ENCODE results near the gene MROH2A.

Gene MROH2A

DNA sequence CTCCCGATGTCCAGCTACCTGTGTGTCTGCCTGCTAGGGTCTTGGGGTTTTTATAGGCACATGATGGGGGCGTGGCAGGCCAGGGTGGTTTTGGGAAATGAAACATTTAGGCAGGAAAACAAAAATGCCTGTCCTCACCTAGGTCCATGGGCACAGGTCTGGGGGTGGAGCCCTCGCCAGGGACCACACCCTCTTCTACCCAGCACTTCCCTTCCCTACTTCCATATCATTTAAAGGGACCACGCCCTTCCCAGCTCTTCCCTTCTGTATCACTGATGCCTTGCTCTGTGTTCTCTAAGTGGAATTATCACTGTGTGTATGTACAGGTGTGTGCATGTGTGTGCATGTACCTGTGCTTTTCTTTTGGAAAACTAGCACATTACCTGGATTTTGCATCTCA is 11.7 kb upstream of the MROH2A start:
- DNase-seq (ENCODE audit: low spot score): no peak

- no peak for DNase-seq (ENCODE audit: low spot score)
Measured at GRCh38 chr2:233768076-233768475, 10.1 kb upstream of the MROH2A start.

- DNase-seq (ENCODE audit: low spot score): no peak
Measured at GRCh38 chr2:233769260-233769659, 8.9 kb upstream of the MROH2A start.

DNA sequence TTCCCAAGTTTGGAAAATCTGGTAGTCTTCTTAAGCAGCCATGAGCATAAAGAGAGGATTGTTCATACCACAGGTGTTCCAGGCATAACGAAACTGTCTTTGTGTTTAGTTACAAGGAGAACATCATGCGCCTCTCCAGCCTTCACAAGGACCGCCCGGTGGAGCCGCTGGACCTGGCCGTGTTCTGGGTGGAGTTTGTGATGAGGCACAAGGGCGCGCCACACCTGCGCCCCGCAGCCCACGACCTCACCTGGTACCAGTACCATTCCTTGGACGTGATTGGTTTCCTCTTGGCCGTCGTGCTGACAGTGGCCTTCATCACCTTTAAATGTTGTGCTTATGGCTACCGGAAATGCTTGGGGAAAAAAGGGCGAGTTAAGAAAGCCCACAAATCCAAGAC is 6.0 kb upstream of the MROH2A start:
- DNase-seq (ENCODE audit: low spot score): no peak

DNA sequence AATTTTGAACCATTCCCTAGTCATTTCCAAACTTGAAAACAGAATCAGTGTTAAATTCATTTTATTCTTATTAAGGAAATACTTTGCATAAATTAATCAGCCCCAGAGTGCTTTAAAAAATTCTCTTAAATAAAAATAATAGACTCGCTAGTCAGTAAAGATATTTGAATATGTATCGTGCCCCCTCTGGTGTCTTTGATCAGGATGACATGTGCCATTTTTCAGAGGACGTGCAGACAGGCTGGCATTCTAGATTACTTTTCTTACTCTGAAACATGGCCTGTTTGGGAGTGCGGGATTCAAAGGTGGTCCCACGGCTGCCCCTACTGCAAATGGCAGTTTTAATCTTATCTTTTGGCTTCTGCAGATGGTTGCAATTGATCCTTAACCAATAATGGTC is 5.5 kb upstream of the MROH2A start:
- DNase-seq (ENCODE audit: low spot score): no peak

GRCh38 chr2:233773854-233774253 is 4.3 kb upstream of the MROH2A start:
- DNase-seq (ENCODE audit: low spot score): no peak

- no peak for DNase-seq (ENCODE audit: low spot score)
Measured at GRCh38 chr2:233775414-233775813, 2.7 kb upstream of the MROH2A start.

GRCh38 chr2:233779722-233780121 is 1.6 kb downstream of the MROH2A start:
- no peak for DNase-seq (ENCODE audit: low spot score)

- no peak for DNase-seq (ENCODE audit: low spot score)
Measured at GRCh38 chr2:233780771-233781170, 2.6 kb downstream of the MROH2A start.

DNA sequence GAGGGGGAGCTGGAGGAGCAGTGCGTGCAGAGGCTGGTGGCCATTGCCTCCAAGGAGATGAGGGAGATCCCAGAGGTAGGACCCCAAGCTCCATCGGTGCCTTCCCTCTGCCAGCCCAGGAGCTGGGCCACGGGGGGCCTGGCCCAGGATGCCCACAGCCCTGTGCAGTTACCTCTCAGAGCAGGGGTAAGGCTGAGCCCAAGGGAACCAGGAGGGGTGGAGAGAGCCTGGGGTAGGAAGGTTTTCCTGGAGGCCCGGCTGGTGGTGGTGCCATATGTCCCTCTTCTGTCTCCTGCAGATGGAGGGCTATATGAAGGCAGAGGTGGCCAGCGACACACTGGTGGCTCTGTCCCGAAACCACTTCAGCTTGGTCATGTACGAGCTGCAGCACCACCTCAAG is 11.4 kb downstream of the MROH2A start:
- no peak for DNase-seq (ENCODE audit: low spot score)

GRCh38 chr2:233791151-233791882 is 13.2 kb downstream of the MROH2A start:
- DNase-seq (ENCODE audit: low spot score): no peak

DNA sequence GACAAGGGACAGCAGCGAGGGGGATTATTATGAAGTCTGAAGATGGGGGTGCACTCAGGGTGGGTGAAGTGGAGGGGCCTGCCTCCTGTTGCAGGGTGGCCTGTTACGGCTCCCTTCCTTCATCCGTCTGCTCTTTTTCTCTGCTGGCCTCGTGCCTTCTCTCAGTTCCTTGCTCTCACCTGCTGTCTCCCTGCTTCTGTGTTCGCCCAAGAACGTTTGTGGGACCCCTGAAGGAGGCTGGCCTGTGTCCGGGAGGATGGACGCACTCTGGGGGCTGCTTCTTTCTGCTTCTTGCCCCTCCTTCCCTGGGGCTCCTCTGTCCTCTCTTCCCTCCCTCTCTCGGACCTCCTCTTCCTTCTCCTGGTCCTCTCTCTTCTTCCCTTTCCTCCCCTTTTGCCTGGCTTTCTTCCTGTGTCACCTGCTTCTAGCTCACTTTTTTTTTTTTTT is 13.8 kb downstream of the MROH2A start:
- no peak for DNase-seq (ENCODE audit: low spot score)

DNA sequence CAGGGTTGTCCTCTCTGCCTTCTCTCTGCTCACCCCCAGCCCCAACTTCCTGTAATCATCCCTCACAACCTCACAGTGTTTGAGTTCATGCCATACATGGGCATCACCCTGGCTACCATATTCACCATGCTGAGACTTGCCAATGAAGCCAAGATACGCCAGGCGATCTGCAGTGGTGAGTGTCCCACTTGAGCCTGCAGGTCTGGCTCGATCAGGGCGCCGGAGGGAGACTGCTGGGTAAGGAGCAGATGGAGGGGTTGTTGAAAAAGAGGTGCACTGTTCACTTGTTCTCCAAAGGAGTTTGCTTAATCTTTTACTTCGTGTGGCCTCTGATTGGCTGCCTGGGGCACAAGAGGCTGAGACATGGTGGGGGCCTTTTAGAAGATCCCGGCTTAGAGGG is 14.6 kb downstream of the MROH2A start:
- no peak for DNase-seq (ENCODE audit: low spot score)

GRCh38 chr2:233793465-233794127 is 15.5 kb downstream of the MROH2A start:
- no peak for DNase-seq (ENCODE audit: low spot score)

- DNase-seq (ENCODE audit: low spot score): no peak
Measured at GRCh38 chr2:233794128-233794658, 16.1 kb downstream of the MROH2A start.

- DNase-seq (ENCODE audit: low spot score): no peak
Measured at GRCh38 chr2:233795735-233796171, 17.6 kb downstream of the MROH2A start.

DNA sequence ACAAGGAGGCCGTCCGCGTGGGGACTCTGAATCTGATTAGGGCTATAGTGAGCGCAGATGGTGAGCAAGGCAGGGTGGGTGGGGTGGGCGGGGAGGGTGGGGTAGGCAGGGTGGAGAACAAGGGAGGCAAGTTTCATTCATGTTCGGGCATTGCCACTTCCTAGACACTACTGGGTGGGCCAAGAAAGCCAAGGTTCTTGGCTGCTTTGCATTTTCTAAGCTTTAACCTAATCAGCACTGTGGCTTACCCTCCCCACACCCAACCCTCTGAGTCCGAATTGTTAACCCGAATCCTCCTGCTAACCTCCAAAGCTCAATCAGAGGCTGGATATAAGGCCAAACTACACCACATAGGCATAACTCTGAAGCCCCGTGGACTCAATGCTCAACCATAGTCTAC is 18.1 kb downstream of the MROH2A start:
- DNase-seq (ENCODE audit: low spot score): no peak

GRCh38 chr2:233798335-233799086 is 20.4 kb downstream of the MROH2A start:
- no peak for DNase-seq (ENCODE audit: low spot score)

DNA sequence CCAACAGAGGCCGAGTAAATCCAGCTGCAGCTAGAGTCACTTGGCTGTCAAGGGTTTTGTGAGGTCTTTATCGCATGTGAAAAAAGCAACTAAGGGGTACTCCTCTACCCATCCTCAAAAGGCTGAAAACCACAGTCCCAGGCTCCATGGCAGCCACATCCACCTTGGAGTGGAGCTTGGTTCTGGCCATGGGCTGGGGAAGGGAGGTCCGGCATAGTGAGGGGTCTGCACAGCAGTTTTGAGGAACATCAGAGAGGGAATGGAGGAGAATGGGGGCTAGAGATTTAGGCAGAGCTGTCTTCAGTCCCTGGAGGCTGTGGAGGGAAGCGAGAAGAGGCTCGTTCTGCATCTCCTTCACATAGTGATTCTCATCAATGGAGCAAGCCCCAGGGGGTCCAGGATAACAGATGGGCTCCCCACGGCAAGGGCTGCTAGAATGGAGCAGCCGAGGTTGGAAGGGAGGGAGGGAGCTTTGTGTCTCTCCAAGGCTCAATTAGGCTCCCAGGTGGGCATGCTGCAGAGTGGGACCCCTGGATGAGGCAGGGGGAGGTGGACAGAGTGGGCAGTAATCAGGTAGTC is 21.0 kb downstream of the MROH2A start:
- no peak for DNase-seq (ENCODE audit: low spot score)

- DNase-seq (ENCODE audit: low spot score): no peak
Measured at GRCh38 chr2:233799716-233800115, 21.6 kb downstream of the MROH2A start.

DNA sequence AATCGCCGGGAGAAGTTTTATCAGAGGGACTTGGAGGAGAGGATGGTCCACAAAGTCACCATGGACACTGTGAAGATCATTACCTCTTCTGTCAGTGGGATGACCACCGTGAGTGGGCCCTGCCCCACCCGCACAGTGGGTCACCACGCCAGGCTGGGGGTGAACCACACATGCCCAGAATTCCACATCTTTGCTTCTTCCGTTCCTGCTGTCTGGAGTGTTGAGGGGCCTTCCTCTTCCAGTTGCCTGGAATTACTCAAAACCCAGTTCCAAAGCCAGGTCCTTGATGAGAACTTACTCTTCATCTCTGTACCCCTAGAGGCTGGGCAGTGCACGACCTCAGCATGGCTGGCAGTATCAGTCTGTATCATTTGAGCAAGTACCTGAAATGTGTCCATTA is 22.1 kb downstream of the MROH2A start:
- no peak for DNase-seq (ENCODE audit: low spot score)

DNA sequence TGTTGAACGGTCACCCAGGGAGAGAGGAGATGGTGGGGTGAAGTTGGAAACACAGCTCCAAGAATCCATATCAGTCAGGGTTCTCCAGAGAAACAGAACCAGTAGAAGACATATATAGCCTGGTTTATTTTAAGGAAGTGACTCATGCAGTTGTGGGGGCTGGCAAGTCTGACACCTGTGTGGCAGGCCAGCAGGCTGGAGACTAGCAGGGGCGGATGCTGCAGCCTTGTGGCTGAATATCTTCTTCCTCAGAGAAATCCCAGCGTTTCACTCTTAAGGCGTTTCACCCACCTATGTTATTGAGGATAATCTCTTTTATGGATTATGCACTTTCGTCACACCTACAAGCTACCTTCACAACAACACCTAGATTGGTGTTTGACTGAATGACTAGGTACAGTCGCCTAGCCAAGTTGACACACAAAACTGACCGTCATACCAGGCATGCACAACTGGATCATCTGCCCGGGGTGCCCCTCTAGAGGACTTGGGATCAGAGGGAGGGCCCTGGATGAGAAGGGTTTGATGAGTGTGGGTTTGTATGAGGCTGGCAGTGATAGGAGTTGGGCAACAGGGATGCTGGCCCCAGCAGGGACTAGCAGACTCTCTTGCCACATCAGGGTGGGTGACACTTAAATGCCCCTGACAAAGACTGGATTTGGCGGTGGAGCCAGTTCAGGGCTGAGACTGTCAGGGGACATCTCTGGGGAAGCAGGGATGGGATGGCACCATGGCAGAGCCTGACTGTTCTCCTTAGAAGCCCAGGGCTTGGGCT is 23.4 kb downstream of the MROH2A start:
- no peak for DNase-seq (ENCODE audit: low spot score)
